Mucosa of descending colon (tissue), 3 donors: ENCODE results near the gene RIN3. TPM values are rescaled to one million over a fixed set of nuclear protein-coding genes. Genes with fewer than 3 reads are reported as not detected.

Source experiments
- ATAC-seq: fragments of 200-7000 bp; cut with Tn5 transposase; one replicate; pipeline ENCODE4 v1.9.1; 2020; ENCODE audit warnings: mild to moderate bottlenecking, moderate library complexity
- DNase-seq, 3 donors: peaks; one replicate each; pipeline ENCODE4 v3.0.0-alpha.2; 2020
- H3K36me3 ChIP-seq: fragments of 200-600 bp; one replicate; pipeline ENCODE4 v1.8.0; 2021; ENCODE audit warnings: low read depth, mild to moderate bottlenecking
- H3K4me1 ChIP-seq: fragments of 200-600 bp; one replicate; pipeline ENCODE4 v1.8.0; 2021; ENCODE audit warnings: low read depth, mild to moderate bottlenecking
- H3K4me3 ChIP-seq: fragments of 200-600 bp; one replicate; pipeline ENCODE4 v1.8.0; 2021; ENCODE audit warnings: mild to moderate bottlenecking
- H3K9me3 ChIP-seq: fragments of 200-600 bp; one replicate; pipeline ENCODE4 v1.8.0; 2021; ENCODE audit warnings: mild to moderate bottlenecking
- intact Hi-C, 2 donors: fragments of 100-400 bp; cut with DNase I in 1 of 2; cut with micrococcal nuclease in 1 of 2; formaldehyde crosslinking; loops; one replicate each; pipeline versions ENCODE4 v1.11.0 to v1.11.1; 2022; cut with DNase I, micrococcal nuclease
- total RNA-seq, 3 donors: library from RNA; stranded (reverse); fragmentation: NEBNext Ultra II Directional in 2 of 3; extraction: Animal tissue kit (Norgen Biotek cat#: 25700) in 2 of 3; gene quantifications; one replicate each; pipeline versions ENCODE4 v1.2.1 to v1.2.4, GENCODE V29; 2021 to 2023
- TF ChIP-seq, protein P1 (sequence below): fragments of 200-600 bp; IDR thresholded peaks from one replicate; pipeline ENCODE4 v1.8.0; 2022; ENCODE audit warnings: antibody characterized with exemption, mild to moderate bottlenecking
- donor health status: DM: no; HTN: no; CAD: no; lungs with moderate emphysema.
- donor health status: DM: no; HTN: no; CAD: no.
- donor health status: DM: no; HTN: yes; CAD: no.

RIN3 gene
- total RNA-seq, 3 donors from 2014 or later: 26.2 to 51.0 (median 32.9) TPM

DNA sequence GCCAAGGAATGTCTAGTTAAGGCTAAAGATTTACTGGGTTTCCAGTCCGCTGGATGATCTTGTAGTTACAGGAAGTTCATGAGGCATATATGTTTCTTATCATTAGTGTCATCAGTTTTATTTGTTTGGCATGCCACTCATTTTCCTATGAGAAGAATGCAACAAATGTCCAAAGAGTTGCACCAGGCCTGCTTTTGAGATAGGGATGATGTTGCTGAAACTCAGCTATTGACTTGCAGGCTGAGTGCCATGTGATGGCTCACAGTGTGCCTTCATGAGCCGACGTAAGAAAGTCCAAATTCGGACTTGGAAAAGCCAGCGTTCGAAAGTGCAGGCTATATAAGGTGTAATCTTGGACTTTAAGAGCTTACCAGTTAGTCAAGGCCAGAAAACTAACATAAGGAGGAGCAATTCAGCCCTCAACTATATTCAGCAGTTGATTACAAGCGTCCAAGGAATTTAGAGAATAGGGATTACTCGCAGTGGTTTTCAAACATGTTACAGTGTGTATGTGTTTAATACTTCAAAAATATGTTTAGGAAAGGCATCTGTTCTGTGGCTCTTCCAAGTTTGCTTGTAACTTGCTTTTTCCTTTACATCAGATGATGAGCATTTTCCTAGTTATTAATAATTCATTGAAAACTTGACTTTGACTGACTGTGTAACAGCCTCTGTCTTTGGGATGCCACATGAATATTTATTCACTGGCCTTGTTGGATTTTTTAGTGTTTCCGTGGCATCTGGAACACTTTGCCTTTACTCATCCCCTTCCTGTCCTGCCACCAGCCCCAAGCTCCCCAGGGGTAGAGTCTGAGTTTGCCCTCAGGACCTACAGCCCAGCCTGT lies 133.6 kb downstream of the RIN3 start:
- ATAC-seq (no peak), DNase-seq (peak in 1 of 3 donors; percentile 17)
- Histone ChIP-seq H3K4me3 (no peak overlapping the region), H3K4me1 (no peaks in the 10 kb centered on the region), H3K36me3 (no peaks in the 10 kb centered on the region), H3K9me3 (no peaks in the 10 kb centered on the region)
- TF ChIP-seq, protein P1, sequence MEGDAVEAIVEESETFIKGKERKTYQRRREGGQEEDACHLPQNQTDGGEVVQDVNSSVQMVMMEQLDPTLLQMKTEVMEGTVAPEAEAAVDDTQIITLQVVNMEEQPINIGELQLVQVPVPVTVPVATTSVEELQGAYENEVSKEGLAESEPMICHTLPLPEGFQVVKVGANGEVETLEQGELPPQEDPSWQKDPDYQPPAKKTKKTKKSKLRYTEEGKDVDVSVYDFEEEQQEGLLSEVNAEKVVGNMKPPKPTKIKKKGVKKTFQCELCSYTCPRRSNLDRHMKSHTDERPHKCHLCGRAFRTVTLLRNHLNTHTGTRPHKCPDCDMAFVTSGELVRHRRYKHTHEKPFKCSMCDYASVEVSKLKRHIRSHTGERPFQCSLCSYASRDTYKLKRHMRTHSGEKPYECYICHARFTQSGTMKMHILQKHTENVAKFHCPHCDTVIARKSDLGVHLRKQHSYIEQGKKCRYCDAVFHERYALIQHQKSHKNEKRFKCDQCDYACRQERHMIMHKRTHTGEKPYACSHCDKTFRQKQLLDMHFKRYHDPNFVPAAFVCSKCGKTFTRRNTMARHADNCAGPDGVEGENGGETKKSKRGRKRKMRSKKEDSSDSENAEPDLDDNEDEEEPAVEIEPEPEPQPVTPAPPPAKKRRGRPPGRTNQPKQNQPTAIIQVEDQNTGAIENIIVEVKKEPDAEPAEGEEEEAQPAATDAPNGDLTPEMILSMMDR: no peak
- intact Hi-C loops: no loop called here

DNA sequence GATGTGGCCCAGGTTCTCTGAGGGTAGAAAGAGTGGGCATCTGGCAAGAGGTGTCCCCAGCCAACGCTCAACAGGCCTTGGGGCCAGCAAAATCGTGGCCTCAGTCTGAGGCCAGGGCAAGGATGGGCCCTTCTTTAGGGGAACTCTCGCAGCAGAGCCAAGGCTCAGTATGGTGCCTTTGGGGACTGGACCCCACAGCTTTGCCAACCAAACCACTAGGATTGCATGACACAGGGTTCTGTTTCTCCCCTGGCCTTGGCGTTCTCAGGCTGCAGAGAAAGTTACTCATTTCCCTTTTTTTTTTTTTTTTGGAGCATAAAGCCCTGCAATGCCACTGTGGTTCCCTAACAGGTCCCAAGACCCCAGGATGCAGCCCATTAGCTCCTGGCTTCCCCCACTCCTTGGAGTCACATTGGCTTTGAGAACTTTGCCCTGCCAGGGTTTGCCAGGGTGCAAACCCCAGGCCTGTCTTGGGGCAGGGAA lies 134.3 kb downstream of the RIN3 start:
- intact Hi-C loops: no loop called here
- H3K4me1 ChIP-seq: no peaks in the 10 kb centered on the region

DNA sequence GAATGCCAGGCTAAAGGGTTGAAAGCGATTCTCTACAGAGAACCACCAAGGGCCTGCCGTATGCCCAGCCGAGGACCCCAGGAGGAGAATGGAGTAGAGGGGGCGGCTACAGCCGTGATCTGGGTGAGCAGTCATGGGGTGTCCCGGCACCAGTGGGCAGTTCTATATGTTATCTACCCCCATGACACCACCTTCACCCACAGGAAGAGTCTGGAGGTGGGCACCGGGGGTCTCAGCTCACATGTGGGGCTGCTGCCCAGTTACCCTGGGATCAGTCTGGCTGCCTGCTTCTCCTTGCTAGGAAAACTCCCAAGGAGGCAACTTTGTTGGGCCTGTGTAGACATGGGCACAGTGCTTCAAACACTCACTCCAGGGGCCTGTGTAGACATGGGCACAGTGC lies 135.5 kb downstream of the RIN3 start:
- intact Hi-C loops: no loop called here
- TF ChIP-seq, protein P1: no peak
- no peaks in the 10 kb centered on the region for H3K4me1 ChIP-seq
- no peak overlapping the region for H3K4me3 ChIP-seq
- no peak for DNase-seq
- H3K36me3 ChIP-seq: no peaks in the 10 kb centered on the region
- no peak for ATAC-seq
- H3K9me3 ChIP-seq: no peaks in the 10 kb centered on the region

More for the DNA sequence above, 134.3 kb downstream of the RIN3 start:
- peak in 1 of 3 donors; percentile 17 for DNase-seq
- Histone ChIP-seq H3K36me3 (no peaks in the 10 kb centered on the region), H3K9me3 (no peaks in the 10 kb centered on the region), H3K4me3 (no peak overlapping the region)
- TF ChIP-seq, protein P1: no peak
- no peak for ATAC-seq

DNA sequence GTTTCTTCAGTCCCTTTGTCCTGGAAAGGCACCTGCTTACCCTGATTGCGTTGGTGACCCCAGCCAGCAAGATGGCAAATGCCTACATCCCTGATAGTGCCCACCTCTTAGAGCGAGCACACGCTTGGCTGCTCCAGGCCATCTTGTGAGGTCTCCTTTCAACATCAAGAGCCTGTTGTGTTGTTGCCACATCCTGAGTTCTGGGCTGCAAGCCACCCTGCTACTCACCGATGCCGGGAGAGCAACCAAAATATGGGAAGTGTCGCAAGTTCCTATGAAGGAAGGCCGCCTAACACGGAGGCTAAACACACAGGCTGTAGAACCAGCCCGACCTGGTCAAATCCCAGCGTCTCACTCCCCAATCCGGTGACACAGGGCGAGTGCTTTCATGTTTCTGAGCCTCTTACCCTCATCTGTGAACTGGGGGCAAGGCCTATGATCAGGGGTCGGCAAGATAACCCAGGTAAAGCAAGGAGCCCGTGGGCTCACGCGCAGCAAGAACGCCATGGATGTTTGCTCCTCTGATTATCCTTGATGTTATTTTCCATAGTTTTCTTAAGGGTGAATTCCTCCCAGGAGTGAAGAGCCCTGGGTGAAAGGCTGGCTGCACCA lies 136.5 kb downstream of the RIN3 start:
- H3K4me3 ChIP-seq: no peak overlapping the region
- ATAC-seq: peak; percentile 12
- H3K36me3 ChIP-seq: no peaks in the 10 kb centered on the region
- DNase-seq: peak; percentile 35 to 73 (median 51)
- H3K4me1 ChIP-seq: no peaks in the 10 kb centered on the region
- no peaks in the 10 kb centered on the region for H3K9me3 ChIP-seq
- intact Hi-C loops: no loop called here
- TF ChIP-seq, protein P1: no peak

DNA sequence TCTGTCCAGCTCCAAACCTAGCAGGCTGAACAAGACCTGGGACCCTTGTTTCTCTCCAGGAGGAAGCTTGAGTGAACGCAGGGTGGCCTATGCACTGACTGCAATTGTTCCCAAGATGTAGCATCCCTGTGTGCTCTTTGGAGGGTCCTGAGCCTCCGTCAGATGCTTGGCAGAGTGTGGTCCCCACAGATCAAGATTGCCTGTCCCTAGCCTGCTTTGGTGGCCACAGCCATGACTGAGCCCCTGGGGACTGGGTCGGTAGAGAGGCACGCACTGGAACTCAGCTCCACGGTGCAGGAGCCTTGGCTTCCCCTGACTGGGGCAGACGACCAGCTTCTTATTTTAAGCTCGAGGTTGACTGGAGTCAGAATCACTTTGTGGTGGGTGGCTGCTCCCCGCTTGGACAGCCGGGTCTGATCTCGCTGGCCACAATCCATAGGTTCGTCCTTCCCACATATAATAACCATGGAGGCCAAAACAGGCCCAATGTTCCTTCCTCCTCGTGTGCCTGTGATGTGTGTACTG lies 137.1 kb downstream of the RIN3 start:
- H3K36me3 ChIP-seq: no peaks in the 10 kb centered on the region
- H3K9me3 ChIP-seq: no peaks in the 10 kb centered on the region
- intact Hi-C loops: no loop called here
- H3K4me3 ChIP-seq: no peak overlapping the region
- TF ChIP-seq, protein P1: no peak
- no peak for DNase-seq
- ATAC-seq: no peak
- no peaks in the 10 kb centered on the region for H3K4me1 ChIP-seq
